Measurements from ENCODE around the gene ALKBH3. TPM values are rescaled to one million over a fixed set of nuclear protein-coding genes. Genes with fewer than 3 reads are reported as not detected.

The ALKBH3 gene
- total RNA-seq, 1 experiment from 2014 or later: 36.7 TPM

DNA sequence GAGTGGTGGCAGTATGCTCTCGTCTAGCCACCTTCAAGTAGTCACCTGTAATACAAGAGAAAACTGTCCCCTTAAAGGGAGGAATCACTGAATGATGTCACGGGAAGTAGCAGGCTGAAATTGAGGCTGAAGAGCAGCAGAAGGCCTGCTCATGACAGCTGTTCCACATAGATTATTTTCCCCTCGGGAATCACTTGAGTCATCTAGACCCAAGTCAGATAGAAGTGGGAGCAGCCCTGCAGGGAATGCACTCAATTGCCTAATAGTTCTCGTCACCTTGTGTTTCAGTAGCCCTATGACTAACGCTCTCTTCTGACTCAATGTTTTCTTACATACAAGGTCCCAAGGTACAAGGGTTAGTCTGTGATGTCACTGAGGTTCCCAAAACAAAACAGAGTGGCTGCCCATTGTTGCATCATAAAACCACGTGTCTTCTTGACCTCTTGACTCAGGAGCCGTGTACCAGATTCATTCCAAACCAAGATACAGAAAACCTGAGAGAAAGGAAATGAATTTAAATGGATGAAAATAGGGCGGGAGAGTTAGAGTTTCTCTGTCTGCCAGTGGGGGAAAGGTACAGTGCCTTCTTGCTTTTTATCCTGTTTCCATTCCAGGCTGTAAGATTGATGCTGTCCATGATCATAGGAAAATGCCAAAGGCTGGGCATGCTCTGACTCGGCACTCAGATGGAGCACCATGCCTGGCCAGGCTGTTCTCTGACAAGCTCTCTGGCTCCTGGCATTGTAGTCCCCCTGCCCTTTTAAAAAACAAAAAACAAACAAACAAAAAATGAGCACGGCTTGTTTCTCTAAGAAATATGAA, 40.2 kb downstream of the ALKBH3 start:
- intact Hi-C loops (cut with micrococcal nuclease): no loop called here
- no peaks in the 10 kb centered on the region for H4K20me1 ChIP-seq (ENCODE audit: insufficient read depth)
- no peaks in the 10 kb centered on the region for H3K9me2 ChIP-seq (ENCODE audit: insufficient read depth)
- peak; percentile 86 for DNase-seq (ENCODE audit: low read depth, low spot score)
- no peaks in the 10 kb centered on the region for H3K36me3 ChIP-seq (ENCODE audit: control insufficient read depth in 1 of 2, insufficient read depth in 2 of 2, low read length in 2 of 2)
- H3K27ac ChIP-seq (ENCODE audit: low read depth, low read length): no peak overlapping the region
- H3K27me3 ChIP-seq (ENCODE audit: insufficient read depth, low read length): no peaks in the 10 kb centered on the region
- no peaks in the 10 kb centered on the region for H3K9me3 ChIP-seq (ENCODE audit: control insufficient read depth in 1 of 2, insufficient read depth in 1 of 2, low read depth in 1 of 2, low read length in 2 of 2)
- ChIA-PET POLR2A (no interaction called here), CTCF (interaction anchor here (1.0 kb wide), 1 partner anchor 24 kb away, joined by 3 read pairs; no protein-coding TSS in a partner anchor), RAD21 (ENCODE audit: low non-redundant PET in 1 of 2, low total read pairs in 2 of 2, uncharacterized antibody in 2 of 2, unreplicated experiment in 2 of 2) (interaction anchor here in 1 of 2 experiments (0.5 kb wide), 1 partner anchor 117 kb away, joined by 3 read pairs; no protein-coding TSS in a partner anchor)
- peaks cover 0 to 21% of the 10 kb centered on the region in 2 experiments; a peak in 2 of 4 replicates for H3K4me1 ChIP-seq (ENCODE audit: control insufficient read depth in 1 of 2, insufficient read depth in 2 of 2, low read length in 2 of 2)
- peak; percentile 78 for ATAC-seq
- H3K9ac ChIP-seq (ENCODE audit: low read length): no peak overlapping the region
- no peak overlapping the region for H2AFZ ChIP-seq (ENCODE audit: low read depth, low read length, poor library complexity, severe bottlenecking)
- no peak overlapping the region for H3K4me3 ChIP-seq (replicated peaks in 1 of 2; ENCODE audit: low read depth in 1 of 2, low read length in 2 of 2)
- TSS peak; percentile 54 for BruUV-seq (replicated peaks)
- no peaks in the 10 kb centered on the region for H3K79me2 ChIP-seq (ENCODE audit: insufficient read depth, low read length)
- no peak overlapping the region for H3K4me2 ChIP-seq (ENCODE audit: low read length)
- TF ChIP-seq SIN3A (IDR thresholded peaks at IDR 0.05; ENCODE audit: low read depth) (peak; percentile 65), RAD21 (IDR thresholded peaks at IDR 0.05; ENCODE audit: low read depth) (0 out of 2 replicates have a peak, but pooled peaks have one; percentile 2), CTCF (IDR thresholded peaks at IDR 0.05 in 2 of 3, conservative IDR thresholded peaks at IDR 0.05 in 1 of 3; ENCODE audit: borderline replicate concordance in 1 of 3, insufficient read depth in 1 of 3, low read depth in 2 of 3, low read length in 2 of 3) (no peak), SP1 (IDR thresholded peaks at IDR 0.05; ENCODE audit: low read depth) (peak; percentile 83), ATF3 (IDR thresholded peaks at IDR 0.05) (peak; percentile 91), MAX (IDR thresholded peaks at IDR 0.05) (peak; percentile 87), EZH2phosphoT487 (IDR thresholded peaks at IDR 0.05; ENCODE audit: borderline replicate concordance) (no peak), FOSL1 (IDR thresholded peaks at IDR 0.05; ENCODE audit: low read depth) (peak; percentile 82), ZBTB33 (IDR thresholded peaks at IDR 0.05; ENCODE audit: extremely low read depth, insufficient replicate concordance, low read length) (no peak), CEBPB (IDR thresholded peaks at IDR 0.05; ENCODE audit: low read depth) (peak; percentile 98), EGR1 (IDR thresholded peaks at IDR 0.05; ENCODE audit: low read depth) (no peak), EZH2 (IDR thresholded peaks at IDR 0.05) (no peak), CBX3 (IDR thresholded peaks at IDR 0.05; ENCODE audit: low read depth) (peak; percentile 76; the same call in 1 of the 2 replicates), ELF1 (IDR thresholded peaks at IDR 0.05; ENCODE audit: borderline replicate concordance, low read depth) (no peak), POLR2A (IDR thresholded peaks at IDR 0.05; ENCODE audit: borderline replicate concordance, extremely low read depth, insufficient read depth, insufficient read length) (no peak), POLR2AphosphoS5 (IDR thresholded peaks at IDR 0.05; ENCODE audit: low read depth, low read length) (peak; percentile 53; the same call in 1 of the 2 replicates), JUND (IDR thresholded peaks at IDR 0.05) (peak; percentile 75), ZNF274 (IDR thresholded peaks at IDR 0.05; ENCODE audit: low read depth, low read length) (no peak), ZFX (IDR thresholded peaks at IDR 0.05) (no peak)
- TF ChIP-seq, protein P1, sequence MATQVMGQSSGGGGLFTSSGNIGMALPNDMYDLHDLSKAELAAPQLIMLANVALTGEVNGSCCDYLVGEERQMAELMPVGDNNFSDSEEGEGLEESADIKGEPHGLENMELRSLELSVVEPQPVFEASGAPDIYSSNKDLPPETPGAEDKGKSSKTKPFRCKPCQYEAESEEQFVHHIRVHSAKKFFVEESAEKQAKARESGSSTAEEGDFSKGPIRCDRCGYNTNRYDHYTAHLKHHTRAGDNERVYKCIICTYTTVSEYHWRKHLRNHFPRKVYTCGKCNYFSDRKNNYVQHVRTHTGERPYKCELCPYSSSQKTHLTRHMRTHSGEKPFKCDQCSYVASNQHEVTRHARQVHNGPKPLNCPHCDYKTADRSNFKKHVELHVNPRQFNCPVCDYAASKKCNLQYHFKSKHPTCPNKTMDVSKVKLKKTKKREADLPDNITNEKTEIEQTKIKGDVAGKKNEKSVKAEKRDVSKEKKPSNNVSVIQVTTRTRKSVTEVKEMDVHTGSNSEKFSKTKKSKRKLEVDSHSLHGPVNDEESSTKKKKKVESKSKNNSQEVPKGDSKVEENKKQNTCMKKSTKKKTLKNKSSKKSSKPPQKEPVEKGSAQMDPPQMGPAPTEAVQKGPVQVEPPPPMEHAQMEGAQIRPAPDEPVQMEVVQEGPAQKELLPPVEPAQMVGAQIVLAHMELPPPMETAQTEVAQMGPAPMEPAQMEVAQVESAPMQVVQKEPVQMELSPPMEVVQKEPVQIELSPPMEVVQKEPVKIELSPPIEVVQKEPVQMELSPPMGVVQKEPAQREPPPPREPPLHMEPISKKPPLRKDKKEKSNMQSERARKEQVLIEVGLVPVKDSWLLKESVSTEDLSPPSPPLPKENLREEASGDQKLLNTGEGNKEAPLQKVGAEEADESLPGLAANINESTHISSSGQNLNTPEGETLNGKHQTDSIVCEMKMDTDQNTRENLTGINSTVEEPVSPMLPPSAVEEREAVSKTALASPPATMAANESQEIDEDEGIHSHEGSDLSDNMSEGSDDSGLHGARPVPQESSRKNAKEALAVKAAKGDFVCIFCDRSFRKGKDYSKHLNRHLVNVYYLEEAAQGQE (IDR thresholded peaks at IDR 0.05; ENCODE audit: low read depth): no peak
